RWPE1 (cell line): ENCODE data around the gene SPACA1.
"Not testable (repeated sequence)": the region's sequence is repeated elsewhere in the genome, so short reads cannot be mapped to it uniquely, and the experiment has no call there.

Experiments used
- CTCF ChIA-PET: fragments of 350-600 bp; sonication (Branson Sonifier 250); formaldehyde crosslinking; extraction: SDS; loops from one replicate; lab custom pipeline; 2021; lab: Yijun Ruan, JAX
- POLR2A ChIA-PET: fragments of 400-600 bp; formaldehyde crosslinking; extraction: SDS; loops from one replicate; lab custom pipeline; 2020; ENCODE audit warnings: antibody characterized with exemption; ENCODE audit not compliant: low non-redundant PET; lab: Yijun Ruan, JAX
- DNase-seq: peaks from one replicate; pipeline ENCODE4 v3.0.0; 2012; ENCODE audit warnings: low spot score
- H3K27ac ChIP-seq: fragments of 450-650 bp; 2 replicates; pipeline ENCODE4 v1.5.1; 2017
- TF ChIP-seq, protein P1 (sequence below): fragments of 450-650 bp; conservative IDR thresholded peaks from 2 replicates; pipeline ENCODE4 v1.5.1; 2017; ENCODE audit warnings: low read depth, mild to moderate bottlenecking

Gene SPACA1, protein sequence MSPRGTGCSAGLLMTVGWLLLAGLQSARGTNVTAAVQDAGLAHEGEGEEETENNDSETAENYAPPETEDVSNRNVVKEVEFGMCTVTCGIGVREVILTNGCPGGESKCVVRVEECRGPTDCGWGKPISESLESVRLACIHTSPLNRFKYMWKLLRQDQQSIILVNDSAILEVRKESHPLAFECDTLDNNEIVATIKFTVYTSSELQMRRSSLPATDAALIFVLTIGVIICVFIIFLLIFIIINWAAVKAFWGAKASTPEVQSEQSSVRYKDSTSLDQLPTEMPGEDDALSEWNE

GRCh38 chr6:88047510-88048150 lies at the start of gene SPACA1:
Gene SPACA1, plus strand, starts transcription at chr6:88047841. Its CDS starts 65 bp downstream, at chr6:88047906.
- no peak within 1 kb of the TSS for H3K27ac ChIP-seq
- TF ChIP-seq, protein P1, sequence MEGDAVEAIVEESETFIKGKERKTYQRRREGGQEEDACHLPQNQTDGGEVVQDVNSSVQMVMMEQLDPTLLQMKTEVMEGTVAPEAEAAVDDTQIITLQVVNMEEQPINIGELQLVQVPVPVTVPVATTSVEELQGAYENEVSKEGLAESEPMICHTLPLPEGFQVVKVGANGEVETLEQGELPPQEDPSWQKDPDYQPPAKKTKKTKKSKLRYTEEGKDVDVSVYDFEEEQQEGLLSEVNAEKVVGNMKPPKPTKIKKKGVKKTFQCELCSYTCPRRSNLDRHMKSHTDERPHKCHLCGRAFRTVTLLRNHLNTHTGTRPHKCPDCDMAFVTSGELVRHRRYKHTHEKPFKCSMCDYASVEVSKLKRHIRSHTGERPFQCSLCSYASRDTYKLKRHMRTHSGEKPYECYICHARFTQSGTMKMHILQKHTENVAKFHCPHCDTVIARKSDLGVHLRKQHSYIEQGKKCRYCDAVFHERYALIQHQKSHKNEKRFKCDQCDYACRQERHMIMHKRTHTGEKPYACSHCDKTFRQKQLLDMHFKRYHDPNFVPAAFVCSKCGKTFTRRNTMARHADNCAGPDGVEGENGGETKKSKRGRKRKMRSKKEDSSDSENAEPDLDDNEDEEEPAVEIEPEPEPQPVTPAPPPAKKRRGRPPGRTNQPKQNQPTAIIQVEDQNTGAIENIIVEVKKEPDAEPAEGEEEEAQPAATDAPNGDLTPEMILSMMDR: no peak
- ChIA-PET CTCF (no interaction called here), POLR2A (no interaction called here)
- DNase-seq: no peak

DNA sequence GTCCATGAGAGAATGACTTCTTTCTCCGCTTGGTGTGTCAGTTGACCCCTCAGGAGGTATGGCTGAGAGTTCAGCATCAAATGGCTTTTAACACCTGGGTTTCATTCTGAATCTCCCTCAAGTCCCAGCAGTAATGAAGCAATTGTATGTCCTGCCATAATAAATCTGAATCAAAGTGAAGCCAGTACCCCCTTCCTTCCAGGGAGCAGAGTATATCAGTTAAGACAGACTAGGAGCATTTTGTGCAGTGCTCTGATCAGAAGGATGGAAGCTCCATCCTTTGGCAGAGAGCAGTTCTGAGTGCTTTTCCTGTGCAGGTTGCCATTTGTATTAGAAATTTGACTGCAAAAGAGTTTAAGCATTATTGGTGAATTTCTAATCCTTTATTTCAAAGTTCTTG lies 46.9 kb upstream of the SPACA1 start:
- H3K27ac ChIP-seq: no peak overlapping the region
- ChIA-PET POLR2A (no interaction called here), CTCF (interaction anchor here (0.6 kb wide), 1 partner anchor 344 kb away, joined by 4 read pairs; no protein-coding TSS in a partner anchor)
- TF ChIP-seq, protein P1: no peak
- DNase-seq: no peak

GRCh38 chr6:88001279-88001678 lies 46.4 kb upstream of the SPACA1 start:
- CTCF ChIA-PET, H3K27ac ChIP-seq, POLR2A ChIA-PET, DNase-seq: not testable (repeated sequence)

- POLR2A ChIA-PET: no interaction called here
- H3K27ac ChIP-seq: no peak overlapping the region
- no peak for DNase-seq
- CTCF ChIA-PET: interaction anchor here (0.5 kb wide), 1 partner anchor 620 kb away, joined by 3 read pairs; no protein-coding TSS in a partner anchor
- TF ChIP-seq, protein P1: no peak
Observed at GRCh38 chr6:88004707-88005106, 42.9 kb upstream of the SPACA1 start.

DNA sequence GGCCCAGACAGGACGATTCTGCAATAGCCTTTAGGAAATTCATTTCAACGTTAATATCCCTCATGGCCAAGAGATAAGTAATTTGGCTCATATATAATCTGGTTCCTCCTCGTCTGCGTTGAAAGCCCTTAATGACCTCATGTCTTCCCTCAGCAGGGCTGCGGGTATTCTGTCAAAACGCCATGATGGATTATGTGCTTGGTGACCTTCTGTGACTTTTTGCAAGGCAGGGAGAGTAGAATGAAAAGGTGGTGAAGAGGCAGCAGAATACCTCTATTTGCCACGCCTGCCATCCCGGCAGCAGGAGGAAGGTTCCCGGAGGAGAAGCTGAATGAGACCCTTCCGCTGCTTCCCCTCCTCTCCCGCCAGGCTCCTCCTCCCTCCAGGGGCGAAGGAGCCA lies 41.1 kb upstream of the SPACA1 start:
- H3K27ac ChIP-seq: no peak overlapping the region
- TF ChIP-seq, protein P1: no peak
- no peak for DNase-seq
- ChIA-PET CTCF (no interaction called here), POLR2A (no interaction called here)

DNA sequence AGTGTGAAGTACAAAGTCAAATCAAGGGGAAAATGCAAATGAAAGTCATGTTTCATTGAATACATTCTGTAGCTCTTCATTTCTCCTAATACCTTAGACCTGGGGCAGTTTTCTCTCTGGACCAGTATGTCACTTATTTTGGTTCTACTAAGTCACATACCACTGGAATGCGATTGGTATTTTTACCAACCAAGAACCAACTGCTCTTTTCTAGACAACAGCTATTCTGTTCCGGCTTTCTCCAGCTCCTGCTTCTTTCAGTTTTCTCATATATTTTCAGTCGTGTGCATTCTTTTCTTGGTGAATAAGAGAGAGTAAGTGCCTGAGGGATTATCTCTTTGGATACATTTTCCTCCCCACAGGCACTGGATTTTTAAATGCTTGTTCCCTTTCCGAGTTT lies 39.2 kb upstream of the SPACA1 start:
- no peak overlapping the region for H3K27ac ChIP-seq
- ChIA-PET CTCF (no interaction called here), POLR2A (no interaction called here)
- TF ChIP-seq, protein P1: no peak
- no peak for DNase-seq

- ChIA-PET CTCF (interaction anchor here (0.6 kb wide), 1 partner anchor 49 kb away, joined by 3 read pairs; no protein-coding TSS in a partner anchor), POLR2A (no interaction called here)
- H3K27ac ChIP-seq: no peak overlapping the region
- TF ChIP-seq, protein P1: no peak
- no peak for DNase-seq
Observed at GRCh38 chr6:88008831-88009231, 38.8 kb upstream of the SPACA1 start.
